CD14-positive monocyte (primary cell): ENCODE data around the gene ARL5B. TPM values are rescaled to one million over a fixed set of nuclear protein-coding genes. Genes with fewer than 3 reads are reported as not detected.

ENCODE experiments used
- DNase-seq, 3 donors: peaks; one replicate each; pipeline ENCODE4 v3.0.0-alpha.2; 2011 to 2022
- H2AFZ ChIP-seq: 2 replicates; pipeline ENCODE4 v1.6.0; 2012; ENCODE audit warnings: mild to moderate bottlenecking, low read depth, low read length, inconsistent platforms; ENCODE audit not compliant: insufficient read depth, poor library complexity, severe bottlenecking
- H3K27ac ChIP-seq, 2 donors: 1 replicate in 1 of 2; 2 replicates in 1 of 2; pipeline ENCODE4 v1.5.1; 2012 to 2013; ENCODE audit warnings: low read length in 2 of 2, control low read depth in 1 of 2, inconsistent platforms in 1 of 2, low read depth in 1 of 2, mild to moderate bottlenecking in 1 of 2
- H3K27me3 ChIP-seq, 2 donors: one replicate each; pipeline versions ENCODE4 v1.6.0 to v1.6.1; 2011 to 2013; ENCODE audit warnings: low read length in 2 of 2; ENCODE audit not compliant: control insufficient read depth in 2 of 2, insufficient read depth in 2 of 2
- H3K36me3 ChIP-seq, 2 donors: replicated peaks in 1 of 2; 1 replicate in 1 of 2; 2 replicates in 1 of 2; pipeline versions ENCODE4 v1.5.1 to v1.6.1; 2012 to 2013; ENCODE audit warnings: low read length in 2 of 2, control low read depth in 1 of 2, inconsistent platforms in 1 of 2, mild to moderate bottlenecking in 1 of 2; ENCODE audit not compliant: insufficient read depth in 2 of 2, control insufficient read depth in 1 of 2
- H3K4me1 ChIP-seq, 2 donors: 1 replicate in 1 of 2; 2 replicates in 1 of 2; pipeline versions ENCODE4 v1.5.1 to v1.6.1; 2012 to 2013; ENCODE audit warnings: low read length in 2 of 2, control low read depth in 1 of 2, inconsistent platforms in 1 of 2, mild to moderate bottlenecking in 1 of 2, moderate library complexity in 1 of 2; ENCODE audit not compliant: insufficient read depth in 2 of 2, control insufficient read depth in 1 of 2
- H3K4me2 ChIP-seq: replicated peaks from 2 replicates; pipeline ENCODE3; 2012; ENCODE audit warnings: low read length, moderate library complexity, mild to moderate bottlenecking; ENCODE audit not compliant: poor library complexity, severe bottlenecking; ENCODE audit errors: extremely low read depth
- H3K4me3 ChIP-seq, 3 experiments: fragments of 200-600 bp in 1 of 3; sonication (generic) in 1 of 3; replicated peaks in 1 of 3; 1 replicate in 2 of 3; 2 replicates in 1 of 3; pipeline ENCODE4 v1.5.1; 2011 to 2013; ENCODE audit warnings: low read length in 3 of 3, mild to moderate bottlenecking in 3 of 3, control low read depth in 2 of 3, low read depth in 2 of 3, inconsistent platforms in 1 of 3, moderate library complexity in 1 of 3
- H3K79me2 ChIP-seq: 2 replicates; pipeline ENCODE4 v1.6.0; 2012; ENCODE audit warnings: mild to moderate bottlenecking, control low read depth, inconsistent platforms, low read length, moderate library complexity; ENCODE audit not compliant: insufficient read depth
- H3K9ac ChIP-seq: 2 replicates; pipeline ENCODE4 v1.6.0; 2017; ENCODE audit warnings: low read length, mild to moderate bottlenecking; ENCODE audit not compliant: insufficient read depth, poor library complexity, severe bottlenecking
- H3K9me3 ChIP-seq, 2 donors: replicated peaks in 1 of 2; 1 replicate in 1 of 2; 2 replicates in 1 of 2; pipeline versions ENCODE4 v1.5.1 to v1.6.1; 2012 to 2013; ENCODE audit warnings: low read length in 2 of 2, control low read depth in 1 of 2; ENCODE audit not compliant: control insufficient read depth in 1 of 2, insufficient read depth in 1 of 2
- H4K20me1 ChIP-seq: 2 replicates; pipeline ENCODE4 v1.6.0; 2012; ENCODE audit warnings: mild to moderate bottlenecking, low read length, control low read depth, moderate library complexity; ENCODE audit not compliant: insufficient read depth
- H3K27ac Mint-ChIP-seq, 7 donors: one replicate each; pipeline ENCODE4 v1.8.0; 2020; ENCODE audit warnings: mild to moderate bottlenecking in 7 of 7, mixed read lengths in 7 of 7, moderate library complexity in 6 of 7, inconsistent platforms in 2 of 7
- H3K27me3 Mint-ChIP-seq, 3 donors: one replicate each; pipeline ENCODE4 v1.8.0; 2021 to 2022; ENCODE audit warnings: low read depth in 3 of 3, mild to moderate bottlenecking in 3 of 3, mixed read lengths in 3 of 3, moderate library complexity in 3 of 3, inconsistent platforms in 1 of 3
- H3K36me3 Mint-ChIP-seq, 2 donors: one replicate each; pipeline ENCODE4 v1.8.0; 2020; ENCODE audit warnings: mixed read lengths in 2 of 2, inconsistent platforms in 1 of 2, mild to moderate bottlenecking in 1 of 2
- H3K4me1 Mint-ChIP-seq: one replicate; pipeline ENCODE4 v1.8.0; 2020; ENCODE audit warnings: mild to moderate bottlenecking, mixed read lengths
- H3K4me3 Mint-ChIP-seq, 2 donors: one replicate each; pipeline ENCODE4 v1.8.0; 2020; ENCODE audit warnings: mild to moderate bottlenecking in 2 of 2, mixed read lengths in 2 of 2, moderate library complexity in 1 of 2
- H3K9me3 Mint-ChIP-seq, 7 donors: one replicate each; pipeline ENCODE4 v1.8.0; 2020 to 2022; ENCODE audit warnings: mixed read lengths in 7 of 7, mild to moderate bottlenecking in 6 of 7, moderate library complexity in 6 of 7, inconsistent platforms in 2 of 7
- CTCF ChIP-seq: fragments of 200-600 bp; IDR thresholded peaks from one replicate; pipeline ENCODE4 v1.8.0; 2022; ENCODE audit warnings: antibody characterized with exemption, mild to moderate bottlenecking
- WGBS: methylation state at CpG from one replicate; pipeline ENCODE4 v1.1.5; 2013; ENCODE audit warnings: missing lambda C conversion rate; ENCODE audit not compliant: insufficient coverage; 5-methylcytosine and 5-hydroxymethylcytosine counted together
- intact Hi-C, 2 donors: fragments of 100-400 bp; cut with micrococcal nuclease; formaldehyde crosslinking; loops; one replicate each; pipeline versions ENCODE4 v1.15.0 to v1.15.1; 2023
- polyA plus RNA-seq, 3 donors: library from polyadenylated mRNA; depleted of rRNA in 1 of 3; unstranded in 2 of 3; stranded (reverse) in 1 of 3; fragments of 300-500 nt in 2 of 3; fragments of >200 nt in 1 of 3; fragmentation: Illumina TruSeq in 2 of 3; gene quantifications; 1 replicate in 2 of 3; 2 replicates in 1 of 3; pipeline ENCODE4 v1.2.3, GENCODE V29; 2012 to 2021

The ARL5B gene
- polyA plus RNA-seq, 3 donors = 1.3 to 14.4 (median 1.4) TPM

DNA sequence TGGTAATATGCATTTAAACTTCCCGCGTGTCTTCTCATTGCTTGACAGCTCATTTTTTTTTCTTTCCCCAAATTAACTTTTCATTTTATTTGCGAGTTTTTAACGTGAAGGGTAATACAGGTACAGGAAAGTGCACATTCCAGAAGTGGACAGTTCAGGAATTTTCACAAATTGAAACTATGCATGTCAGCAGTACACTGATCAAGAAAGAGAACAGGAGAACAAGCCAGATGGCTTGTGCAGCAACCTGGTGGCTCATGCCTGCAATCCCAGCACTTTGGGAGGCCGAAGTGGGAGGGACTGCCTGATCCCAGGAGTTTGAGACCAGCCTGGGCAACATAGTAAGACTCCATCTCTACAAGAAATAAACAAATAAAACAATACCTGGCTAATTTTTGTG, 28.5 kb downstream of the ARL5B start:
- H3K36me3 ChIP-seq = no peaks in the 10 kb centered on the region
- DNase-seq = no peak
- no peak overlapping the region for H3K27ac ChIP-seq
- peaks cover 0 to 4% (median 3%) of the 10 kb centered on the region in 3 donors for H3K27me3 Mint-ChIP-seq
- H3K27me3 ChIP-seq = no peaks in the 10 kb centered on the region
- H3K4me1 ChIP-seq = no peaks in the 10 kb centered on the region
- H3K9me3 Mint-ChIP-seq = no peaks in the 10 kb centered on the region
- no peaks in the 10 kb centered on the region for H3K79me2 ChIP-seq
- H2AFZ ChIP-seq = no peak overlapping the region
- no peak overlapping the region for H3K27ac Mint-ChIP-seq
- H3K9ac ChIP-seq = no peak overlapping the region
- H3K4me1 Mint-ChIP-seq = peaks cover 3% of the 10 kb centered on the region
- intact Hi-C loops = no loop called here
- H3K9me3 ChIP-seq = no peaks in the 10 kb centered on the region
- 100% methylated on average over 1 of the region's 5 CpGs for WGBS
- peaks cover 0 to 4% of the 10 kb centered on the region in 2 donors for H3K36me3 Mint-ChIP-seq
- no peak for TF ChIP-seq CTCF
- no peak overlapping the region for H3K4me3 ChIP-seq
- H4K20me1 ChIP-seq = no peaks in the 10 kb centered on the region
- H3K4me3 Mint-ChIP-seq = no peak overlapping the region
- no peak overlapping the region for H3K4me2 ChIP-seq

DNA sequence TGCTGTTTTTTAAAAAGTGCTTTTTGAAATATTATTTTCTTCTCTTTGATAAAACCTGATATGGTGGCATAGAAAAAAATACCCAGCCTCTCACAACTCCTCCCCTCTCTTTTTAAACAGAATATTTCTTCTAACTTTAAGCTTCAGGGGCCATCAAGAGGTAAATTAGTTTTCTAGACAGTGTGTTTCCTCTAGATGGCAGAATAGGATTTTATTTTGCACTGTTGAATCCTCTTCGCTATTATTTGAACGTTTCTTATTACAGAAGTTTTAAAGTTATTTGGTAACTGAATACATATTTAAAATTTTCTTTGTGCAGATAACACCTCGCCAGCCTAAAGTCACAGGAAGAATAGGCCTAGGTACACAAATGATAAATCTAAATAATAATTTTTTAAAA, 30.3 kb downstream of the ARL5B start:
- Mint-ChIP-seq H3K36me3 (no peaks in the 10 kb centered on the region), H3K4me1 (peaks cover 3% of the 10 kb centered on the region), H3K27ac (no peak overlapping the region), H3K27me3 (peaks cover 1 to 4% (median 3%) of the 10 kb centered on the region in 3 donors), H3K4me3 (no peak overlapping the region), H3K9me3 (no peaks in the 10 kb centered on the region)
- Histone ChIP-seq H3K79me2 (no peaks in the 10 kb centered on the region), H3K27me3 (no peaks in the 10 kb centered on the region), H3K36me3 (no peaks in the 10 kb centered on the region), H3K9ac (no peak overlapping the region), H4K20me1 (no peaks in the 10 kb centered on the region), H3K27ac (no peak overlapping the region), H3K9me3 (no peaks in the 10 kb centered on the region), H3K4me1 (no peaks in the 10 kb centered on the region), H3K4me3 (no peak overlapping the region), H2AFZ (no peak overlapping the region), H3K4me2 (no peak overlapping the region)
- no CpG with 5 or more reads among the region's 3 CpGs for WGBS
- DNase-seq = no peak
- intact Hi-C loops = no loop called here
- TF ChIP-seq CTCF = peak; percentile 24
